NCI-H446 (cell line): ENCODE measurements around the gene ISOC2.

Experiments used
- DNase-seq, 2 experiments: peaks; one replicate each; lab custom pipeline; 2025; lab: John Stamatoyannopoulos, UW

The ISOC2 gene

GRCh38 chr19:55477905-55478304 lies 16.5 kb upstream of the ISOC2 start:
- no peak for DNase-seq

GRCh38 chr19:55476100-55476775 lies 14.8 kb upstream of the ISOC2 start, which contains the start of gene ZNF628:
TSS of gene ZNF628 (plus strand) at chr19:55476617. CDS start at chr19:55479911, 3,294 bp downstream.
- DNase-seq = peak; percentile 97 to 99

- no peak for DNase-seq
Measured at GRCh38 chr19:55474269-55475265, 13.1 kb upstream of the ISOC2 start.

GRCh38 chr19:55473225-55474012 lies 12.0 kb upstream of the ISOC2 start:
- DNase-seq = no peak

GRCh38 chr19:55472463-55472862 lies 11.0 kb upstream of the ISOC2 start:
- DNase-seq = no peak

GRCh38 chr19:55471266-55471665 lies 9.8 kb upstream of the ISOC2 start:
- DNase-seq = no peak

- no peak for DNase-seq
Measured at GRCh38 chr19:55468054-55468393, 6.6 kb upstream of the ISOC2 start.

GRCh38 chr19:55467236-55468053 lies 6.0 kb upstream of the ISOC2 start:
- peak in 1 of 2 experiments; percentile 41 for DNase-seq

GRCh38 chr19:55466241-55466614 lies 4.8 kb upstream of the ISOC2 start:
- no peak for DNase-seq

- no peak for DNase-seq
Measured at GRCh38 chr19:55465460-55466240, 4.2 kb upstream of the ISOC2 start.

GRCh38 chr19:55464662-55465054 lies 3.2 kb upstream of the ISOC2 start, which contains the start of gene C19orf85:
TSS of gene C19orf85 (minus strand) at chr19:55464751. CDS start at chr19:55464554, 197 bp downstream.
- DNase-seq = no peak

GRCh38 chr19:55464039-55464661 lies 2.7 kb upstream of the ISOC2 start:
- no peak for DNase-seq

GRCh38 chr19:55463583-55464031 lies 2.2 kb upstream of the ISOC2 start:
- no peak for DNase-seq

GRCh38 chr19:55462722-55463121 lies 1.3 kb upstream of the ISOC2 start:
- DNase-seq = no peak

GRCh38 chr19:55461974-55462626 lies 658 bp upstream of the ISOC2 start:
- DNase-seq = peak in 1 of 2 experiments; percentile 59

GRCh38 chr19:55460670-55461258 lies 678 bp downstream of the ISOC2 start:
- DNase-seq = peak; percentile 60 to 83

- peak in 1 of 2 experiments; percentile 34 for DNase-seq
Measured at GRCh38 chr19:55459950-55460657, 1.3 kb downstream of the ISOC2 start.

- no peak for DNase-seq
Measured at GRCh38 chr19:55459551-55459949, 1.9 kb downstream of the ISOC2 start.
